RWPE1 (cell line): ENCODE measurements around the gene CFAP61.

Experiments
- CTCF ChIA-PET: fragments of 350-600 bp; sonication (Branson Sonifier 250); formaldehyde crosslinking; extraction: SDS; loops from one replicate; lab custom pipeline; 2021; lab: Yijun Ruan, JAX
- POLR2A ChIA-PET: fragments of 400-600 bp; formaldehyde crosslinking; extraction: SDS; loops from one replicate; lab custom pipeline; 2020; ENCODE audit warnings: antibody characterized with exemption; ENCODE audit not compliant: low non-redundant PET; lab: Yijun Ruan, JAX
- DNase-seq: peaks from one replicate; pipeline ENCODE4 v3.0.0; 2012; ENCODE audit warnings: low spot score
- H3K27ac ChIP-seq: fragments of 450-650 bp; 2 replicates; pipeline ENCODE4 v1.5.1; 2017
- CTCF ChIP-seq: fragments of 450-650 bp; conservative IDR thresholded peaks from 2 replicates; pipeline ENCODE4 v1.5.1; 2017; ENCODE audit warnings: low read depth, mild to moderate bottlenecking

The CFAP61 gene

GRCh38 chr20:20201639-20202038 is 149.3 kb downstream of the CFAP61 start:
- H3K27ac ChIP-seq = no peak overlapping the region
- POLR2A ChIA-PET = no interaction called here
- no peak for DNase-seq
- CTCF ChIA-PET = interaction anchor here (0.7 kb wide), 1 partner anchor 134 kb away, joined by 3 read pairs; no protein-coding TSS in a partner anchor
- no peak for TF ChIP-seq CTCF

- no peak overlapping the region for H3K27ac ChIP-seq
- POLR2A ChIA-PET = no interaction called here
- no peak for TF ChIP-seq CTCF
- CTCF ChIA-PET = interaction anchor here (0.5 kb wide), 1 partner anchor 19 kb away, joined by 3 read pairs; no protein-coding TSS in a partner anchor
- no peak for DNase-seq
Observed at GRCh38 chr20:20202768-20203167, 150.4 kb downstream of the CFAP61 start.

- no peak overlapping the region for H3K27ac ChIP-seq
- POLR2A ChIA-PET = no interaction called here
- TF ChIP-seq CTCF = no peak
- CTCF ChIA-PET = no interaction called here
- DNase-seq = no peak
Observed at GRCh38 chr20:20203784-20204183, 151.5 kb downstream of the CFAP61 start.

- TF ChIP-seq CTCF = no peak
- CTCF ChIA-PET = no interaction called here
- no peak overlapping the region for H3K27ac ChIP-seq
- POLR2A ChIA-PET = no interaction called here
- DNase-seq = no peak
Observed at GRCh38 chr20:20204256-20204655, 151.9 kb downstream of the CFAP61 start.

- no peak for DNase-seq
- CTCF ChIA-PET = no interaction called here
- H3K27ac ChIP-seq = no peak overlapping the region
- TF ChIP-seq CTCF = no peak
- POLR2A ChIA-PET = no interaction called here
Observed at GRCh38 chr20:20205141-20205861, 153.0 kb downstream of the CFAP61 start.

- CTCF ChIA-PET = no interaction called here
- no peak overlapping the region for H3K27ac ChIP-seq
- no peak for TF ChIP-seq CTCF
- no peak for DNase-seq
- POLR2A ChIA-PET = no interaction called here
Observed at GRCh38 chr20:20205862-20206236, 153.5 kb downstream of the CFAP61 start.
